Hepatocyte (in vitro differentiated cells): Measurements from ENCODE around the gene VWA1.
"Not testable (repeated sequence)": the region's sequence is repeated elsewhere in the genome, so short reads cannot be mapped to it uniquely, and the experiment has no call there.

ENCODE experiments used
- CTCF ChIP-seq: fragments of 200-600 bp; sonication (generic); IDR thresholded peaks from 2 replicates; pipeline ENCODE4 v1.5.1; 2016; ENCODE audit warnings: antibody characterized with exemption, mild to moderate bottlenecking; ENCODE audit not compliant: poor library complexity
- EZH2 ChIP-seq: fragments of 200-600 bp; sonication (generic); IDR thresholded peaks from 2 replicates; pipeline ENCODE4 v1.6.1; 2016; ENCODE audit warnings: antibody characterized with exemption, mild to moderate bottlenecking, borderline replicate concordance
- EZH2phosphoT487 ChIP-seq: fragments of 200-600 bp; sonication (generic); IDR thresholded peaks from one replicate; pipeline ENCODE4 v1.6.1; 2018; ENCODE audit warnings: antibody characterized with exemption, mild to moderate bottlenecking, low read depth, moderate library complexity; ENCODE audit not compliant: unreplicated experiment, severe bottlenecking

- not testable (repeated sequence) for TF ChIP-seq CTCF, EZH2, EZH2phosphoT487
These were observed 24.2 kb downstream of the VWA1 start for GRCh38 chr1:1459711-1460110.
